Measurements from ENCODE around the gene MAPT. TPM values are rescaled to one million over a fixed set of nuclear protein-coding genes. Genes with fewer than 3 reads are reported as not detected.

MAPT gene
- total RNA-seq, 1 donor from 2014 or later, result 5.1 TPM

- Histone ChIP-seq H3K4me1 (no peaks in the 10 kb centered on the region), H3K4me3 (no peak overlapping the region), H3K36me3 (peaks cover 64% of the 10 kb centered on the region), H3K27ac (no peak overlapping the region), H3K9me3 (no peaks in the 10 kb centered on the region), H3K27me3 (no peaks in the 10 kb centered on the region)
- TF ChIP-seq CTCF (IDR thresholded peaks at IDR 0.05), result no peak
- ATAC-seq (no peak), DNase-seq (no peak)
- intact Hi-C loops (cut with DNase I), result no loop called here
Observed at GRCh38 chr17:46028981-46029565, 134.7 kb downstream of the MAPT start.

GRCh38 chr17:46029627-46030026 is 135.3 kb downstream of the MAPT start:
- DNase-seq, result no peak
- peaks cover 69% of the 10 kb centered on the region for H3K36me3 ChIP-seq
- no peak overlapping the region for H3K27ac ChIP-seq
- H3K4me1 ChIP-seq, result no peaks in the 10 kb centered on the region
- intact Hi-C loops (cut with DNase I), result no loop called here
- no peaks in the 10 kb centered on the region for H3K9me3 ChIP-seq
- no peak for ATAC-seq
- H3K4me3 ChIP-seq, result no peak overlapping the region
- TF ChIP-seq CTCF (IDR thresholded peaks at IDR 0.05), result no peak
- H3K27me3 ChIP-seq, result no peaks in the 10 kb centered on the region

GRCh38 chr17:46030752-46031151 is 136.4 kb downstream of the MAPT start:
- no peaks in the 10 kb centered on the region for H3K27me3 ChIP-seq
- H3K4me1 ChIP-seq, result no peaks in the 10 kb centered on the region
- DNase-seq (no peak), ATAC-seq (no peak)
- no peak overlapping the region for H3K27ac ChIP-seq
- peaks cover 81% of the 10 kb centered on the region for H3K36me3 ChIP-seq
- no peak overlapping the region for H3K4me3 ChIP-seq
- intact Hi-C loops (cut with DNase I), result no loop called here
- no peak for TF ChIP-seq CTCF (IDR thresholded peaks at IDR 0.05)
- H3K9me3 ChIP-seq, result no peaks in the 10 kb centered on the region

- H3K4me3 ChIP-seq, result no peak overlapping the region
- no peaks in the 10 kb centered on the region for H3K4me1 ChIP-seq
- no peak for TF ChIP-seq CTCF (IDR thresholded peaks at IDR 0.05)
- no peaks in the 10 kb centered on the region for H3K27me3 ChIP-seq
- no peaks in the 10 kb centered on the region for H3K9me3 ChIP-seq
- intact Hi-C loops (cut with DNase I), result no loop called here
- DNase-seq (no peak), ATAC-seq (no peak)
- peaks cover 88% of the 10 kb centered on the region for H3K36me3 ChIP-seq
- no peak overlapping the region for H3K27ac ChIP-seq
Observed at GRCh38 chr17:46031440-46031839, 137.1 kb downstream of the MAPT start.

- Histone ChIP-seq H3K27me3 (no peaks in the 10 kb centered on the region), H3K4me1 (no peaks in the 10 kb centered on the region), H3K4me3 (no peak overlapping the region), H3K27ac (no peak overlapping the region), H3K9me3 (no peaks in the 10 kb centered on the region), H3K36me3 (peaks cover 91% of the 10 kb centered on the region)
- intact Hi-C loops (cut with DNase I), result no loop called here
- ATAC-seq (no peak), DNase-seq (no peak)
- TF ChIP-seq CTCF (IDR thresholded peaks at IDR 0.05), result no peak
Observed at GRCh38 chr17:46031920-46032319, 137.6 kb downstream of the MAPT start.

GRCh38 chr17:46032909-46033308 is 138.6 kb downstream of the MAPT start:
- no peaks in the 10 kb centered on the region for H3K4me1 ChIP-seq
- intact Hi-C loops (cut with DNase I), result no loop called here
- DNase-seq, result no peak

More at GRCh38 chr17:46032909-46033308, 138.6 kb downstream of the MAPT start:
- Histone ChIP-seq H3K27ac (no peak overlapping the region), H3K27me3 (no peaks in the 10 kb centered on the region), H3K9me3 (no peaks in the 10 kb centered on the region), H3K36me3 (peaks cover 95% of the 10 kb centered on the region), H3K4me3 (no peak overlapping the region)
- no peak for ATAC-seq
- TF ChIP-seq CTCF (IDR thresholded peaks at IDR 0.05), result no peak
